ENCODE measurements around the gene LRCH2.

GRCh38 chrX:115183980-115184379, 49.9 kb downstream of the LRCH2 start:
- TF ChIP-seq FOXJ3 (CRISPR knock-in tag; IDR thresholded peaks at IDR 0.05) (no peak), ZNF274 (IDR thresholded peaks at IDR 0.05; ENCODE audit: borderline replicate concordance, low read depth, low read length) (no peak)

All from K562 (cell line).